DND-41 (cell line): ENCODE measurements around the gene CARMIL1.

Experiments
- ATAC-seq: fragments of 200-7000 bp; cut with Tn5 transposase; 3 replicates; pipeline ENCODE4 v1.9.1; 2021; ENCODE audit warnings: low read depth; ENCODE audit not compliant: insufficient read depth
- DNase-seq: peaks from one replicate; pipeline ENCODE4 v3.0.0-alpha.2; 2020
- H2AFZ ChIP-seq: 2 replicates; pipeline ENCODE4 v1.6.0; 2012; ENCODE audit warnings: low read depth, low read length
- H3K27ac ChIP-seq: 2 replicates; pipeline ENCODE4 v1.5.1; 2012; ENCODE audit warnings: low read length, inconsistent platforms
- H3K27me3 ChIP-seq: fragments of 200-600 bp; sonication (generic); 2 replicates; pipeline ENCODE4 v1.6.0; 2012; ENCODE audit warnings: low read length, mild to moderate bottlenecking, inconsistent platforms; ENCODE audit not compliant: insufficient read depth, poor library complexity
- H3K36me3 ChIP-seq: 2 replicates; pipeline ENCODE4 v1.5.1; 2012; ENCODE audit warnings: low read length, inconsistent platforms; ENCODE audit not compliant: insufficient read depth
- H3K4me1 ChIP-seq: 2 replicates; pipeline ENCODE4 v1.5.1; 2012; ENCODE audit warnings: mild to moderate bottlenecking, low read length; ENCODE audit not compliant: insufficient read depth
- H3K4me2 ChIP-seq: 2 replicates; pipeline ENCODE4 v1.6.0; 2012; ENCODE audit warnings: mild to moderate bottlenecking, moderate library complexity, low read length, inconsistent platforms; ENCODE audit not compliant: insufficient read depth
- H3K4me3 ChIP-seq, 2 experiments: fragments of 200-600 bp in 1 of 2; shearing (Covaris generic) in 1 of 2; 2 replicates each; pipeline ENCODE4 v1.5.1; 2012 to 2016; ENCODE audit warnings: inconsistent platforms in 2 of 2, low read length in 2 of 2, mild to moderate bottlenecking in 2 of 2, low read depth in 1 of 2, moderate library complexity in 1 of 2
- H3K79me2 ChIP-seq: 2 replicates; pipeline ENCODE4 v1.6.0; 2012; ENCODE audit warnings: low read length, inconsistent platforms; ENCODE audit not compliant: insufficient read depth
- H3K9ac ChIP-seq: 2 replicates; pipeline ENCODE4 v1.6.0; 2012; ENCODE audit warnings: low read depth, mild to moderate bottlenecking, inconsistent platforms, low read length, moderate library complexity
- H3K9me3 ChIP-seq: 2 replicates; pipeline ENCODE4 v1.5.1; 2012; ENCODE audit warnings: low read length, moderate library complexity, mild to moderate bottlenecking, inconsistent platforms; ENCODE audit not compliant: insufficient read depth, severe bottlenecking
- H4K20me1 ChIP-seq: 2 replicates; pipeline ENCODE4 v1.6.0; 2012; ENCODE audit warnings: low read length; ENCODE audit not compliant: insufficient read depth
- CTCF ChIP-seq: IDR thresholded peaks from 2 replicates; pipeline ENCODE4 v1.5.1; 2012; ENCODE audit warnings: borderline replicate concordance, low read length, moderate library complexity, mild to moderate bottlenecking; ENCODE audit not compliant: poor library complexity, severe bottlenecking; ENCODE audit errors: extremely low read depth
- EZH2 ChIP-seq: IDR thresholded peaks from 3 replicates; pipeline ENCODE4 v1.6.1; 2012; ENCODE audit warnings: borderline replicate concordance, low read depth, mild to moderate bottlenecking, moderate library complexity, low read length, inconsistent platforms; ENCODE audit not compliant: severe bottlenecking

Gene CARMIL1

GRCh38 chr6:25620391-25620790 lies 341.2 kb downstream of the CARMIL1 start:
- Histone ChIP-seq H3K27ac (no peak overlapping the region), H3K4me2 (no peak overlapping the region), H3K4me3 (no peak overlapping the region), H3K36me3 (no peaks in the 10 kb centered on the region), H3K9me3 (no peaks in the 10 kb centered on the region), H3K9ac (no peak overlapping the region), H2AFZ (no peak overlapping the region), H3K27me3 (peaks cover 17% of the 10 kb centered on the region), H3K79me2 (no peaks in the 10 kb centered on the region), H4K20me1 (no peaks in the 10 kb centered on the region; the same call in 1 of the 2 replicates), H3K4me1 (no peaks in the 10 kb centered on the region)
- no peak for ATAC-seq
- TF ChIP-seq CTCF, result no peak
- no peak for DNase-seq

- Histone ChIP-seq H3K4me3 (no peak overlapping the region), H2AFZ (no peak overlapping the region), H4K20me1 (no peaks in the 10 kb centered on the region; the same call in 1 of the 2 replicates), H3K27ac (no peak overlapping the region), H3K9ac (no peak overlapping the region), H3K27me3 (peaks cover 19% of the 10 kb centered on the region), H3K36me3 (no peaks in the 10 kb centered on the region), H3K9me3 (no peaks in the 10 kb centered on the region), H3K4me2 (no peak overlapping the region), H3K4me1 (no peaks in the 10 kb centered on the region), H3K79me2 (no peaks in the 10 kb centered on the region)
- DNase-seq, result no peak
- no peak for TF ChIP-seq CTCF
- no peak for TF ChIP-seq EZH2
- ATAC-seq, result no peak
These were observed 343.9 kb downstream of the CARMIL1 start for GRCh38 chr6:25623065-25623464.

GRCh38 chr6:25623879-25624278 lies 344.7 kb downstream of the CARMIL1 start:
- Histone ChIP-seq H3K9ac (no peak overlapping the region), H3K79me2 (no peaks in the 10 kb centered on the region), H2AFZ (no peak overlapping the region), H4K20me1 (no peaks in the 10 kb centered on the region; the same call in 1 of the 2 replicates), H3K27me3 (peaks cover 18% of the 10 kb centered on the region), H3K27ac (no peak overlapping the region), H3K36me3 (no peaks in the 10 kb centered on the region), H3K4me3 (no peak overlapping the region), H3K4me1 (no peaks in the 10 kb centered on the region), H3K4me2 (no peak overlapping the region), H3K9me3 (no peaks in the 10 kb centered on the region)
- DNase-seq (no peak), ATAC-seq (no peak)
- TF ChIP-seq EZH2 (no peak), CTCF (no peak)

GRCh38 chr6:25627001-25627400 lies 347.8 kb downstream of the CARMIL1 start:
- ATAC-seq, result no peak
- no peak for DNase-seq
- TF ChIP-seq CTCF, result no peak
- TF ChIP-seq EZH2, result no peak
- Histone ChIP-seq H3K9me3 (no peaks in the 10 kb centered on the region), H3K27me3 (peaks cover 12% of the 10 kb centered on the region), H3K9ac (no peak overlapping the region), H3K27ac (no peak overlapping the region), H3K79me2 (no peaks in the 10 kb centered on the region), H3K4me3 (no peak overlapping the region), H2AFZ (no peak overlapping the region), H3K4me1 (no peaks in the 10 kb centered on the region), H3K36me3 (no peaks in the 10 kb centered on the region), H3K4me2 (no peak overlapping the region), H4K20me1 (no peaks in the 10 kb centered on the region)
